ENCODE results near the gene EIF3B. TPM values are rescaled to one million over a fixed set of nuclear protein-coding genes. Genes with fewer than 3 reads are reported as not detected.

EIF3B gene
- total and polyA plus RNA-seq, 4 donors = 27.4 to 98.8 (median 60.8) TPM

DNA sequence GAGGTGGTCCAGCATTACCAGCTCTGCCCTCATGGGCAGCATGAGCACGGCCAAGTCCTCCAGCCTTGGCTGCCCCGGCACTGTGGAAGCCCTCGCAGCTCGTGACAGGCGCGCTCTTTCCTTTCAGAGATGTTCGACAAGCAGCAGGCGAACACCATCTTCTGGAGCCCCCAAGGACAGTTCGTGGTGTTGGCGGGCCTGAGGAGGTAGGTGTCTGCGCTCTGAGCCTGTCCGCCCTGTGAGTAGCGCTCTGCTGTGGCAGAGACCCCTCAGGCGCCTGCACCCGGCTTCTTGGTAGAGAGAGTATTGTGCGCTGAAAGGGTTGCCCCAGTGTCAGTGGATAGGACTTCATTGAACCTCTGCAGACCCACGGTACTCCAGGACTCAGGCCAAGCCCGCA is 19.8 kb downstream of the EIF3B start:
- WGBS = 92% methylated on average over 18 of the region's 18 CpGs
- H3K9ac ChIP-seq (ENCODE audit: low read depth in 1 of 2, low read length in 2 of 2) = no peak overlapping the region
- no peaks in the 10 kb centered on the region for H3K9me3 ChIP-seq (ENCODE audit: control insufficient read depth in 4 of 4, low read length in 3 of 4)
- TF ChIP-seq, protein P1, sequence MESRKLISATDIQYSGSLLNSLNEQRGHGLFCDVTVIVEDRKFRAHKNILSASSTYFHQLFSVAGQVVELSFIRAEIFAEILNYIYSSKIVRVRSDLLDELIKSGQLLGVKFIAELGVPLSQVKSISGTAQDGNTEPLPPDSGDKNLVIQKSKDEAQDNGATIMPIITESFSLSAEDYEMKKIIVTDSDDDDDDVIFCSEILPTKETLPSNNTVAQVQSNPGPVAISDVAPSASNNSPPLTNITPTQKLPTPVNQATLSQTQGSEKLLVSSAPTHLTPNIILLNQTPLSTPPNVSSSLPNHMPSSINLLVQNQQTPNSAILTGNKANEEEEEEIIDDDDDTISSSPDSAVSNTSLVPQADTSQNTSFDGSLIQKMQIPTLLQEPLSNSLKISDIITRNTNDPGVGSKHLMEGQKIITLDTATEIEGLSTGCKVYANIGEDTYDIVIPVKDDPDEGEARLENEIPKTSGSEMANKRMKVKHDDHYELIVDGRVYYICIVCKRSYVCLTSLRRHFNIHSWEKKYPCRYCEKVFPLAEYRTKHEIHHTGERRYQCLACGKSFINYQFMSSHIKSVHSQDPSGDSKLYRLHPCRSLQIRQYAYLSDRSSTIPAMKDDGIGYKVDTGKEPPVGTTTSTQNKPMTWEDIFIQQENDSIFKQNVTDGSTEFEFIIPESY (IDR thresholded peaks at IDR 0.05) = no peak
- no peak for TF ChIP-seq GABPA (IDR thresholded peaks at IDR 0.05 in 1 of 2, conservative IDR thresholded peaks at IDR 0.05 in 1 of 2)
- TF ChIP-seq RAD21 (IDR thresholded peaks at IDR 0.05) = no peak
- TF ChIP-seq SP1 (IDR thresholded peaks at IDR 0.05) = no peak
- no peak for TF ChIP-seq FOXA2 (IDR thresholded peaks at IDR 0.05)
- TF ChIP-seq RXRA (IDR thresholded peaks at IDR 0.05) = no peak
- no peak for TF ChIP-seq YY1 (IDR thresholded peaks at IDR 0.05)
- peaks cover 0 to 25% (median 13%) of the 10 kb centered on the region in 4 donors for H3K4me1 ChIP-seq (ENCODE audit: control insufficient read depth in 4 of 4, insufficient read depth in 4 of 4, low read length in 3 of 4)
- H3K27me3 ChIP-seq (ENCODE audit: control insufficient read depth in 4 of 4, insufficient read depth in 4 of 4, low read length in 3 of 4) = no peaks in the 10 kb centered on the region
- H3K4me3 ChIP-seq (ENCODE audit: low read depth in 1 of 3, low read length in 3 of 3) = no peak overlapping the region
- H3K27ac ChIP-seq (ENCODE audit: low read depth in 1 of 2, low read length in 2 of 2) = no peak overlapping the region
- DNase-seq (ENCODE audit: low spot score) = no peak
- H3K36me3 ChIP-seq (ENCODE audit: control insufficient read depth in 4 of 4, insufficient read depth in 3 of 4, low read depth in 1 of 4, low read length in 3 of 4) = peaks cover 20 to 90% (median 64%) of the 10 kb centered on the region in 4 donors

DNA sequence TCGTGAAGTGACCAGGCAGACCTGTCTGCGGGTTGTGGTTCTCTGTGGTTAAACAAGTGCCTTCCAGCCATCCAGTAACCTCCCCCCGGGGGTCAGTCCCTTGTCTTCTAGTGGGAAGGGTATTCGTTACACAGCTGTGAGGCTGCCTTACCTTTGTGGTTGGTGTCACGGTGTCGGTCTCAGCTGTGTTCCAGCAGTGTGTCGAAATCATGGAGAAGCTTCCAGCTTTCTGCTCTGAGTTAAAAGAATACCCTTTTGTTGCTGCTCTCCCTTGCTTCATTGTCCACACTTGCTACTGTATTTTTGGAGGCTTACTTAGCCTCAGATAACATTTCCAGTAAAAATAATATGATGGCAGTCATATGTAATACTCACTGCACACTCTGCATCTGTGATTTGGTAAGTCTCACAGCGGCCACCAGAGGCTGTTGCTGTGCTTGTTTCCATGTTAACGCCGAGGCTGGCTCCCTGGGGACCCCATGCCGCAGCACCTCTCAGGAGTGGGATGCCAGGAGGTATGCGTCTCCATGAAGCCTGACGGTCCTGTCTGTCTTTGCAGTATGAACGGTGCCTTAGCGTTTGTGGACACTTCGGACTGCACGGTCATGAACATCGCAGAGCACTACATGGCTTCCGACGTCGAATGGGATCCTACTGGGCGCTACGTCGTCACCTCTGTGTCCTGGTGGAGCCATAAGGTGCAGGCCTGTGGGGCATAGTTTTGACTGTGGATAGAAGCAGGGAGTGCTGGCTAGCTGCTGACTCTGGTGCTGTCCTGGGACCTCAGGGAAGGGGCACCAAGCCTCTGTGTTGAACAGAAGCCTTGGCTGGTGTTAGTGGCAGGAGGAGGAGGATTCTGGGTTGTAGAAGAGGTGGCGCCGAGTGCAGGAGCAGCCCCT is 20.5 kb downstream of the EIF3B start:
- WGBS = 84% methylated on average over 26 of the region's 26 CpGs
- H3K4me3 ChIP-seq (ENCODE audit: low read depth in 1 of 3, low read length in 3 of 3) = no peak overlapping the region
- DNase-seq (ENCODE audit: low spot score) = no peak
- H3K9me3 ChIP-seq (ENCODE audit: control insufficient read depth in 4 of 4, low read length in 3 of 4) = no peaks in the 10 kb centered on the region
- peaks cover 22 to 90% (median 65%) of the 10 kb centered on the region in 4 donors for H3K36me3 ChIP-seq (ENCODE audit: control insufficient read depth in 4 of 4, insufficient read depth in 3 of 4, low read depth in 1 of 4, low read length in 3 of 4)
- no peak for TF ChIP-seq GABPA (IDR thresholded peaks at IDR 0.05 in 1 of 2, conservative IDR thresholded peaks at IDR 0.05 in 1 of 2)
- TF ChIP-seq, protein P1 (IDR thresholded peaks at IDR 0.05) = no peak
- TF ChIP-seq TAF1 (conservative IDR thresholded peaks at IDR 0.05) = no peak
- TF ChIP-seq, protein P2, sequence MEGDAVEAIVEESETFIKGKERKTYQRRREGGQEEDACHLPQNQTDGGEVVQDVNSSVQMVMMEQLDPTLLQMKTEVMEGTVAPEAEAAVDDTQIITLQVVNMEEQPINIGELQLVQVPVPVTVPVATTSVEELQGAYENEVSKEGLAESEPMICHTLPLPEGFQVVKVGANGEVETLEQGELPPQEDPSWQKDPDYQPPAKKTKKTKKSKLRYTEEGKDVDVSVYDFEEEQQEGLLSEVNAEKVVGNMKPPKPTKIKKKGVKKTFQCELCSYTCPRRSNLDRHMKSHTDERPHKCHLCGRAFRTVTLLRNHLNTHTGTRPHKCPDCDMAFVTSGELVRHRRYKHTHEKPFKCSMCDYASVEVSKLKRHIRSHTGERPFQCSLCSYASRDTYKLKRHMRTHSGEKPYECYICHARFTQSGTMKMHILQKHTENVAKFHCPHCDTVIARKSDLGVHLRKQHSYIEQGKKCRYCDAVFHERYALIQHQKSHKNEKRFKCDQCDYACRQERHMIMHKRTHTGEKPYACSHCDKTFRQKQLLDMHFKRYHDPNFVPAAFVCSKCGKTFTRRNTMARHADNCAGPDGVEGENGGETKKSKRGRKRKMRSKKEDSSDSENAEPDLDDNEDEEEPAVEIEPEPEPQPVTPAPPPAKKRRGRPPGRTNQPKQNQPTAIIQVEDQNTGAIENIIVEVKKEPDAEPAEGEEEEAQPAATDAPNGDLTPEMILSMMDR (IDR thresholded peaks at IDR 0.05; ENCODE audit: low read depth, low read length, missing input control) = no peak
- no peak for TF ChIP-seq EGR1 (IDR thresholded peaks at IDR 0.05; ENCODE audit: low read depth in 2 of 2)
- TF ChIP-seq, protein P3, sequence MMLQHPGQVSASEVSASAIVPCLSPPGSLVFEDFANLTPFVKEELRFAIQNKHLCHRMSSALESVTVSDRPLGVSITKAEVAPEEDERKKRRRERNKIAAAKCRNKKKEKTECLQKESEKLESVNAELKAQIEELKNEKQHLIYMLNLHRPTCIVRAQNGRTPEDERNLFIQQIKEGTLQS (IDR thresholded peaks at IDR 0.05) = no peak
- no peak for TF ChIP-seq FOXA1 (IDR thresholded peaks at IDR 0.05)
- no peak for TF ChIP-seq NR2F2 (IDR thresholded peaks at IDR 0.05)
- TF ChIP-seq RXRA (IDR thresholded peaks at IDR 0.05) = no peak
- TF ChIP-seq JUND (IDR thresholded peaks at IDR 0.05) = no peak
- TF ChIP-seq YY1 (IDR thresholded peaks at IDR 0.05) = no peak
- no peak for TF ChIP-seq RAD21 (IDR thresholded peaks at IDR 0.05)
- peaks cover 0 to 25% (median 13%) of the 10 kb centered on the region in 4 donors for H3K4me1 ChIP-seq (ENCODE audit: control insufficient read depth in 4 of 4, insufficient read depth in 4 of 4, low read length in 3 of 4)
- no peaks in the 10 kb centered on the region for H3K27me3 ChIP-seq (ENCODE audit: control insufficient read depth in 4 of 4, insufficient read depth in 4 of 4, low read length in 3 of 4)
- H3K27ac ChIP-seq (ENCODE audit: low read depth in 1 of 2, low read length in 2 of 2) = no peak overlapping the region
- H3K9ac ChIP-seq (ENCODE audit: low read depth in 1 of 2, low read length in 2 of 2) = no peak overlapping the region

Data from liver (tissue), 9 donors.